Pons (tissue), 1 donor: Measurements from ENCODE around the gene SDHAF3.
"Not testable (repeated sequence)": the region's sequence is repeated elsewhere in the genome, so short reads cannot be mapped to it uniquely, and the experiment has no call there.

Experiments
- DNase-seq: peaks from one replicate; pipeline ENCODE4 v3.0.0-alpha.2; 2016; ENCODE audit warnings: low spot score

SDHAF3 gene

GRCh38 chr7:97126483-97127171 is 9.1 kb downstream of the SDHAF3 start:
- no peak for DNase-seq

- DNase-seq: no peak
Measured at GRCh38 chr7:97128736-97129135, 11.2 kb downstream of the SDHAF3 start.

- DNase-seq: no peak
Measured at GRCh38 chr7:97130417-97131139, 13.1 kb downstream of the SDHAF3 start.

- no peak for DNase-seq
Measured at GRCh38 chr7:97133159-97133558, 15.7 kb downstream of the SDHAF3 start.

- no peak for DNase-seq
Measured at GRCh38 chr7:97138830-97139229, 21.3 kb downstream of the SDHAF3 start.

GRCh38 chr7:97145068-97145467 is 27.6 kb downstream of the SDHAF3 start:
- peak; percentile 69 for DNase-seq

- no peak for DNase-seq
Measured at GRCh38 chr7:97149843-97150242, 32.3 kb downstream of the SDHAF3 start.

- no peak for DNase-seq
Measured at GRCh38 chr7:97155897-97156418, 38.5 kb downstream of the SDHAF3 start.

- not testable (repeated sequence) for DNase-seq
Measured at GRCh38 chr7:97159984-97160383, 42.5 kb downstream of the SDHAF3 start.

GRCh38 chr7:97161609-97162008 is 44.1 kb downstream of the SDHAF3 start:
- DNase-seq: not testable (repeated sequence)

- no peak for DNase-seq
Measured at GRCh38 chr7:97166308-97166707, 48.8 kb downstream of the SDHAF3 start.

GRCh38 chr7:97167176-97167575 is 49.7 kb downstream of the SDHAF3 start:
- no peak for DNase-seq

- DNase-seq: no peak
Measured at GRCh38 chr7:97167749-97168148, 50.3 kb downstream of the SDHAF3 start.

GRCh38 chr7:97174303-97174702 is 56.8 kb downstream of the SDHAF3 start:
- no peak for DNase-seq

GRCh38 chr7:97179454-97180104 is 62.1 kb downstream of the SDHAF3 start:
- peak; percentile 84 for DNase-seq

- DNase-seq: no peak
Measured at GRCh38 chr7:97187067-97187466, 69.6 kb downstream of the SDHAF3 start.

GRCh38 chr7:97196174-97196573 is 78.7 kb downstream of the SDHAF3 start:
- DNase-seq: not testable (repeated sequence)

- DNase-seq: no peak
Measured at GRCh38 chr7:97198596-97198995, 81.1 kb downstream of the SDHAF3 start.

GRCh38 chr7:97200018-97200417 is 82.5 kb downstream of the SDHAF3 start:
- DNase-seq: no peak

GRCh38 chr7:97203957-97204356 is 86.5 kb downstream of the SDHAF3 start:
- DNase-seq: no peak

- DNase-seq: no peak
Measured at GRCh38 chr7:97204821-97205220, 87.3 kb downstream of the SDHAF3 start.

- DNase-seq: no peak
Measured at GRCh38 chr7:97215556-97215955, 98.1 kb downstream of the SDHAF3 start.

GRCh38 chr7:97218767-97219166 is 101.3 kb downstream of the SDHAF3 start:
- no peak for DNase-seq
